ENCODE results near the gene NRN1L.
A peak's percentile ranks its signal among the peaks of the same experiment; 100 is the strongest.

- TF ChIP-seq CTCF (conservative IDR thresholded peaks at IDR 0.05; ENCODE audit: low read depth, low read length) (peak; percentile 86), EZH2 (IDR thresholded peaks at IDR 0.05; ENCODE audit: low read length, unreplicated experiment) (no peak), EZH2phosphoT487 (IDR thresholded peaks at IDR 0.05; ENCODE audit: borderline replicate concordance, low read length) (no peak)
These were observed 818 bp upstream of the NRN1L start for GRCh38 chr16:67883872-67884261.
